Astrocyte (in vitro differentiated cells and primary cell): ENCODE data around the gene ADGRA3. TPM values are rescaled to one million over a fixed set of nuclear protein-coding genes. Genes with fewer than 3 reads are reported as not detected.

Experiments
- DNase-seq: peaks from one replicate; pipeline ENCODE4 v3.0.0-alpha.2; 2010; ENCODE audit warnings: low read depth
- FAIRE-seq: peaks from 2 replicates; lab custom pipeline; 2011; peaks lifted over from hg19 to GRCh38; lab: Jason Lieb, UNC
- H2AFZ ChIP-seq: 2 replicates; pipeline ENCODE4 v1.6.0; 2012; ENCODE audit warnings: low read depth, low read length, inconsistent platforms
- H3K27ac ChIP-seq: 2 replicates; pipeline ENCODE4 v1.5.1; 2011; ENCODE audit warnings: low read depth, low read length, inconsistent platforms
- H3K27me3 ChIP-seq: 2 replicates; pipeline ENCODE4 v1.6.0; 2011; ENCODE audit warnings: low read length, inconsistent platforms; ENCODE audit not compliant: insufficient read depth
- H3K36me3 ChIP-seq: 2 replicates; pipeline ENCODE4 v1.5.1; 2011; ENCODE audit warnings: low read length, inconsistent platforms; ENCODE audit not compliant: insufficient read depth
- H3K4me1 ChIP-seq: 2 replicates; pipeline ENCODE4 v1.5.1; 2011; ENCODE audit warnings: low read length, inconsistent platforms; ENCODE audit not compliant: insufficient read depth
- H3K4me2 ChIP-seq: 2 replicates; pipeline ENCODE4 v1.6.0; 2012; ENCODE audit warnings: low read length, inconsistent platforms
- H3K4me3 ChIP-seq: 2 replicates; pipeline ENCODE4 v1.5.1; 2011; ENCODE audit warnings: low read depth, mild to moderate bottlenecking, low read length, inconsistent platforms; ENCODE audit not compliant: insufficient read depth
- H3K79me2 ChIP-seq: 2 replicates; pipeline ENCODE4 v1.6.0; 2012; ENCODE audit warnings: mild to moderate bottlenecking, low read length, inconsistent platforms; ENCODE audit not compliant: insufficient read depth
- H3K9ac ChIP-seq: 2 replicates; pipeline ENCODE4 v1.6.0; 2012; ENCODE audit warnings: mild to moderate bottlenecking, low read length, inconsistent platforms
- H3K9me3 ChIP-seq: 2 replicates; pipeline ENCODE4 v1.5.1; 2012; ENCODE audit warnings: low read depth, mild to moderate bottlenecking, low read length, inconsistent platforms; ENCODE audit not compliant: insufficient read depth
- H4K20me1 ChIP-seq: 2 replicates; pipeline ENCODE4 v1.6.0; 2012; ENCODE audit warnings: low read length, inconsistent platforms; ENCODE audit not compliant: insufficient read depth
- H3K27ac Mint-ChIP-seq: one replicate; pipeline ENCODE4 v1.8.0; 2021; ENCODE audit warnings: mild to moderate bottlenecking, mixed read lengths; ENCODE audit not compliant: unreplicated experiment
- H3K27me3 Mint-ChIP-seq: one replicate; pipeline ENCODE4 v1.8.0; 2021; ENCODE audit warnings: low read depth, mixed read lengths; ENCODE audit not compliant: unreplicated experiment
- H3K36me3 Mint-ChIP-seq: one replicate; pipeline ENCODE4 v1.8.0; 2021; ENCODE audit warnings: low read depth, mixed read lengths; ENCODE audit not compliant: unreplicated experiment
- H3K4me1 Mint-ChIP-seq: one replicate; pipeline ENCODE4 v1.8.0; 2021; ENCODE audit warnings: low read depth, mixed read lengths; ENCODE audit not compliant: unreplicated experiment
- H3K4me3 Mint-ChIP-seq: one replicate; pipeline ENCODE4 v1.8.0; 2021; ENCODE audit warnings: mild to moderate bottlenecking, moderate library complexity, mixed read lengths; ENCODE audit not compliant: unreplicated experiment
- H3K9me3 Mint-ChIP-seq: one replicate; pipeline ENCODE4 v1.8.0; 2021; ENCODE audit warnings: mild to moderate bottlenecking, mixed read lengths; ENCODE audit not compliant: unreplicated experiment
- EZH2 ChIP-seq: IDR thresholded peaks from 2 replicates; pipeline ENCODE4 v1.6.1; 2012; ENCODE audit warnings: mild to moderate bottlenecking, low read length, inconsistent platforms; ENCODE audit not compliant: insufficient read depth
- total RNA-seq: library from RNA; stranded (reverse); gene quantifications from 2 replicates; pipeline ENCODE4 v1.2.1, GENCODE V29; 2021
- TF ChIP-seq, protein P1 (sequence below): IDR thresholded peaks from 2 replicates; pipeline ENCODE4 v1.5.1; 2011; ENCODE audit warnings: low read depth, mild to moderate bottlenecking, inconsistent platforms, low read length, moderate library complexity; ENCODE audit not compliant: insufficient read depth

ADGRA3 gene
- total RNA-seq, 1 donor from 2014 or later = 27.3 TPM

DNA sequence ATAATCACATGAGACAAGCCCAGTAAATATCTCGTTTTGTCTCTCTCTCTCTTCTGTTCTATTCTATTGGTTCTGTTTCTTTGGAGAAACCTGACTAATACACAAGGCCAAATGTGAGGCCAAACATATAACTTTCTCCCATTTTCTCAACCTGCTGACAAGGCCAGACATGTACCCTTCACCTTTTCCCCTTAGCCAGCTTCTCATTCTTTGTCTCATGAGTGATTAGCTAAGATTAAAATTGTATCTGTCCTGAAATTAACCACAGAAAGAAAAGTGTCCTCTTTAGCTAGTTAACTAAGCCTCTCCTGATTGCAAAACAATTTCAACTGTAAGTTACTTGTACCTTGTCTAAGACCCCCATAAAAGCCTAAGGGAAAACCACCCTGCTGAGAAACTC is 18.5 kb upstream of the ADGRA3 start:
- Histone ChIP-seq H2AFZ (no peak overlapping the region), H3K4me1 (no peaks in the 10 kb centered on the region), H3K9me3 (peaks cover 5% of the 10 kb centered on the region), H4K20me1 (no peaks in the 10 kb centered on the region), H3K79me2 (no peaks in the 10 kb centered on the region), H3K36me3 (no peaks in the 10 kb centered on the region), H3K27me3 (no peaks in the 10 kb centered on the region), H3K4me3 (no peak overlapping the region), H3K27ac (no peak overlapping the region), H3K4me2 (no peak overlapping the region), H3K9ac (no peak overlapping the region)
- Mint-ChIP-seq H3K4me1 (no peaks in the 10 kb centered on the region), H3K9me3 (peaks cover 27% of the 10 kb centered on the region), H3K27me3 (no peaks in the 10 kb centered on the region), H3K36me3 (no peaks in the 10 kb centered on the region), H3K4me3 (no peak overlapping the region), H3K27ac (no peak overlapping the region)
- FAIRE-seq (no peak), DNase-seq (no peak)
- no peak for TF ChIP-seq EZH2
- TF ChIP-seq, protein P1, sequence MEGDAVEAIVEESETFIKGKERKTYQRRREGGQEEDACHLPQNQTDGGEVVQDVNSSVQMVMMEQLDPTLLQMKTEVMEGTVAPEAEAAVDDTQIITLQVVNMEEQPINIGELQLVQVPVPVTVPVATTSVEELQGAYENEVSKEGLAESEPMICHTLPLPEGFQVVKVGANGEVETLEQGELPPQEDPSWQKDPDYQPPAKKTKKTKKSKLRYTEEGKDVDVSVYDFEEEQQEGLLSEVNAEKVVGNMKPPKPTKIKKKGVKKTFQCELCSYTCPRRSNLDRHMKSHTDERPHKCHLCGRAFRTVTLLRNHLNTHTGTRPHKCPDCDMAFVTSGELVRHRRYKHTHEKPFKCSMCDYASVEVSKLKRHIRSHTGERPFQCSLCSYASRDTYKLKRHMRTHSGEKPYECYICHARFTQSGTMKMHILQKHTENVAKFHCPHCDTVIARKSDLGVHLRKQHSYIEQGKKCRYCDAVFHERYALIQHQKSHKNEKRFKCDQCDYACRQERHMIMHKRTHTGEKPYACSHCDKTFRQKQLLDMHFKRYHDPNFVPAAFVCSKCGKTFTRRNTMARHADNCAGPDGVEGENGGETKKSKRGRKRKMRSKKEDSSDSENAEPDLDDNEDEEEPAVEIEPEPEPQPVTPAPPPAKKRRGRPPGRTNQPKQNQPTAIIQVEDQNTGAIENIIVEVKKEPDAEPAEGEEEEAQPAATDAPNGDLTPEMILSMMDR = no peak

DNA sequence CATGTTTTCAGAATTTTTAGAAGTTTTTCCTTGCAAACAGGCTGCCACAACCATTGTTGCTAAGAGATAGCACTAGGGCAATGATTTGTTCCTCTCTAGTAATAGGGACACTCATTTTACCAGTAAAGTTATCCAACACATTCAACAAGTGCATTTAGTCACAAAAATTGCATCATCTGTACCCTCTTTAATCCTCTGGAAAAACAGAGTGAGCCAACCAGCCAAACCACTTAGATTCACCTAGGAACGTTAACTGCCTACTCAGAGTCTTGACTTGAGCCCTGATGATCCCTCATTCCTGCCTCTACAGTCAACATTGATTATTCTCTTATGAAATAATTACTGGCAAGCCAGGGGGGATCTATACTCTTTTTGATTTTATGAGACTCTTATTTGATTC is 17.0 kb upstream of the ADGRA3 start:
- Histone ChIP-seq H3K9me3 (peaks cover 5% of the 10 kb centered on the region), H3K27ac (no peak overlapping the region), H3K4me1 (no peaks in the 10 kb centered on the region), H3K79me2 (no peaks in the 10 kb centered on the region), H2AFZ (no peak overlapping the region), H3K27me3 (no peaks in the 10 kb centered on the region), H4K20me1 (no peaks in the 10 kb centered on the region), H3K4me3 (no peak overlapping the region), H3K4me2 (no peak overlapping the region), H3K36me3 (no peaks in the 10 kb centered on the region), H3K9ac (no peak overlapping the region)
- FAIRE-seq (no peak), DNase-seq (no peak)
- Mint-ChIP-seq H3K36me3 (no peaks in the 10 kb centered on the region), H3K4me1 (no peaks in the 10 kb centered on the region), H3K27ac (no peak overlapping the region), H3K9me3 (peaks cover 27% of the 10 kb centered on the region), H3K27me3 (no peaks in the 10 kb centered on the region), H3K4me3 (no peak overlapping the region)
- TF ChIP-seq, protein P1 = no peak
- no peak for TF ChIP-seq EZH2

DNA sequence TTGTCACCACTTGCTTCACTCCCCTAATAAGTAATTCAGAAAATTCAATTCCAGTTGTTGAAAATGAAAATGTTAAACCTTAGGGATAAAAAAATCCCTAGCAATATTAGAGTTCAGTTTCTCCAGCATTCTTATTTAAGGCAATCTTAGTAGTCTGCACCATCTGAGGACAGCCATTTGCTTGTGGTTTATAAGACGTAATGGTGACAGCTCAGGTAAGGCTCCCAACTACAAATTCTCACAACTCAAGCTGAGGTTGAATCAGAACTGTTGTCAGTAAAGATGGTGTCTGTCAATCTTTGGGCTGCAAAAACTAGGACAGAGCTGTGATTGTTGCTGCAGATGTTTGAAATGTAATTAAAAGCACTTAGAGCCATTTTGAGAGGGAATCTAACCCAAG is 16.3 kb upstream of the ADGRA3 start:
- no peak for TF ChIP-seq EZH2
- TF ChIP-seq, protein P1 = no peak
- no peaks in the 10 kb centered on the region for H3K4me1 ChIP-seq
- H4K20me1 ChIP-seq = no peaks in the 10 kb centered on the region
- Mint-ChIP-seq H3K36me3 (no peaks in the 10 kb centered on the region), H3K9me3 (peaks cover 27% of the 10 kb centered on the region), H3K4me1 (no peaks in the 10 kb centered on the region), H3K27me3 (no peaks in the 10 kb centered on the region), H3K27ac (no peak overlapping the region), H3K4me3 (no peak overlapping the region)
- H3K4me2 ChIP-seq = no peak overlapping the region
- H3K4me3 ChIP-seq = no peak overlapping the region
- no peaks in the 10 kb centered on the region for H3K79me2 ChIP-seq
- no peak for DNase-seq
- H3K27me3 ChIP-seq = no peaks in the 10 kb centered on the region
- no peaks in the 10 kb centered on the region for H3K36me3 ChIP-seq
- no peak overlapping the region for H3K27ac ChIP-seq
- H3K9me3 ChIP-seq = peaks cover 5% of the 10 kb centered on the region
- no peak overlapping the region for H2AFZ ChIP-seq
- H3K9ac ChIP-seq = no peak overlapping the region
- no peak for FAIRE-seq
